Upper lobe of left lung (tissue), 4 donors: ENCODE results near the gene PRKCE.

Source experiments
- POLR2A ChIP-seq, 4 donors: fragments of 450-650 bp; IDR thresholded peaks; one replicate each; pipeline ENCODE4 v1.5.1; 2016 to 2017; ENCODE audit warnings: antibody characterized with exemption in 4 of 4, mild to moderate bottlenecking in 2 of 4
- TF ChIP-seq, protein P1 (sequence below), 6 experiments: fragments of 450-650 bp in 4 of 6; fragments of 200-600 bp in 2 of 6; sonication (generic) in 2 of 6; IDR thresholded peaks; one replicate each; pipeline ENCODE4 v1.5.1; 2016 to 2019; ENCODE audit warnings: antibody characterized with exemption in 6 of 6

DNA sequence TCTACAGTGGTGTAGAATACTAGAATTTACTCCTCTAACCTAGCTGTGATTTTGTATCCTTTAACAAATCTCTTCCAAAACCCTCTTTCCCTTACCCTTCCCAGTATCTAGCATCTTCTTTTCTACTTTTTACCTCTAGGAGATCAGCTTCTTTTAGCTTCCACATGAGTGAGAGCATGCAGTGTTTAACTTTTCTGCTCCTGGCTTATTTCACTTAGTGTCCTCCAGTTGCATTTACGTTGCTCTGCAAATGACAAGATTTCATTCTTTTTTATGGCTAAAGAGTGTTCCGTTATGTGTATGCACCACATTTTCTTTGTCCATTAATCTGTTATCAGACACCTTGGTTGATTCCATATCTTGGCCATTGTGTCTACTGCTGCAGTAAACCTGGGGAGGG is 228.5 kb downstream of the PRKCE start:
- TF ChIP-seq, protein P1, sequence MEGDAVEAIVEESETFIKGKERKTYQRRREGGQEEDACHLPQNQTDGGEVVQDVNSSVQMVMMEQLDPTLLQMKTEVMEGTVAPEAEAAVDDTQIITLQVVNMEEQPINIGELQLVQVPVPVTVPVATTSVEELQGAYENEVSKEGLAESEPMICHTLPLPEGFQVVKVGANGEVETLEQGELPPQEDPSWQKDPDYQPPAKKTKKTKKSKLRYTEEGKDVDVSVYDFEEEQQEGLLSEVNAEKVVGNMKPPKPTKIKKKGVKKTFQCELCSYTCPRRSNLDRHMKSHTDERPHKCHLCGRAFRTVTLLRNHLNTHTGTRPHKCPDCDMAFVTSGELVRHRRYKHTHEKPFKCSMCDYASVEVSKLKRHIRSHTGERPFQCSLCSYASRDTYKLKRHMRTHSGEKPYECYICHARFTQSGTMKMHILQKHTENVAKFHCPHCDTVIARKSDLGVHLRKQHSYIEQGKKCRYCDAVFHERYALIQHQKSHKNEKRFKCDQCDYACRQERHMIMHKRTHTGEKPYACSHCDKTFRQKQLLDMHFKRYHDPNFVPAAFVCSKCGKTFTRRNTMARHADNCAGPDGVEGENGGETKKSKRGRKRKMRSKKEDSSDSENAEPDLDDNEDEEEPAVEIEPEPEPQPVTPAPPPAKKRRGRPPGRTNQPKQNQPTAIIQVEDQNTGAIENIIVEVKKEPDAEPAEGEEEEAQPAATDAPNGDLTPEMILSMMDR (IDR thresholded peaks at IDR 0.05), result no peak
- no peak for TF ChIP-seq POLR2A (IDR thresholded peaks at IDR 0.05)
